Mesendoderm (in vitro differentiated cells): ENCODE measurements around the gene GPC1.

Source experiments
- DNase-seq: peaks from one replicate; pipeline ENCODE4 v3.0.0; 2013
- H2AK5ac ChIP-seq: 2 replicates; pipeline ENCODE4 v1.6.1; 2013; ENCODE audit warnings: low read length, inconsistent platforms
- H2BK120ac ChIP-seq: 2 replicates; pipeline ENCODE4 v1.6.1; 2013; ENCODE audit warnings: low read depth, mild to moderate bottlenecking, low read length, moderate library complexity, mixed read lengths
- H2BK15ac ChIP-seq: replicated peaks from 2 replicates; pipeline ENCODE4 v1.6.1; 2013; ENCODE audit warnings: low read depth, mild to moderate bottlenecking, moderate library complexity
- H2BK5ac ChIP-seq: 2 replicates; pipeline ENCODE4 v1.6.1; 2013; ENCODE audit warnings: low read length, inconsistent platforms
- H3K18ac ChIP-seq: 2 replicates; pipeline ENCODE4 v1.6.1; 2013; ENCODE audit warnings: mild to moderate bottlenecking, low read length, mixed read lengths
- H3K23ac ChIP-seq: one replicate; pipeline ENCODE4 v1.6.1; 2013; ENCODE audit warnings: low read length
- H3K27ac ChIP-seq: 2 replicates; pipeline ENCODE4 v1.5.1; 2013; ENCODE audit warnings: low read depth, mild to moderate bottlenecking, inconsistent platforms, low read length, moderate library complexity
- H3K27me3 ChIP-seq: 2 replicates; pipeline ENCODE4 v1.6.1; 2013; ENCODE audit warnings: low read length, control low read depth, mild to moderate bottlenecking, inconsistent platforms; ENCODE audit not compliant: insufficient read depth, poor library complexity
- H3K36me3 ChIP-seq: 2 replicates; pipeline ENCODE4 v1.6.1; 2013; ENCODE audit warnings: low read length, inconsistent platforms; ENCODE audit not compliant: control insufficient read depth, insufficient read depth
- H3K4ac ChIP-seq: one replicate; pipeline ENCODE4 v1.6.1; 2013; ENCODE audit warnings: low read depth, mild to moderate bottlenecking, low read length, moderate library complexity
- H3K4me1 ChIP-seq: 2 replicates; pipeline ENCODE4 v1.6.1; 2013; ENCODE audit warnings: low read depth, low read length, inconsistent platforms; ENCODE audit not compliant: control insufficient read depth
- H3K4me2 ChIP-seq: 2 replicates; pipeline ENCODE4 v1.6.1; 2013; ENCODE audit warnings: low read length
- H3K4me3 ChIP-seq: 2 replicates; pipeline ENCODE4 v1.5.1; 2013; ENCODE audit warnings: mild to moderate bottlenecking, low read length
- H3K56ac ChIP-seq: one replicate; pipeline ENCODE4 v1.6.1; 2013; ENCODE audit warnings: low read length
- H3K79me1 ChIP-seq: 2 replicates; pipeline ENCODE4 v1.6.1; 2013; ENCODE audit warnings: low read length, inconsistent platforms
- H3K79me2 ChIP-seq: 2 replicates; pipeline ENCODE4 v1.6.1; 2013; ENCODE audit warnings: mild to moderate bottlenecking, low read length; ENCODE audit not compliant: control insufficient read depth, insufficient read depth
- H3K9ac ChIP-seq: 2 replicates; pipeline ENCODE4 v1.6.1; 2013; ENCODE audit warnings: low read length, inconsistent platforms
- H4K5ac ChIP-seq: one replicate; pipeline ENCODE4 v1.6.1; 2013; ENCODE audit warnings: low read length
- H4K8ac ChIP-seq: one replicate; pipeline ENCODE4 v1.6.1; 2013; ENCODE audit warnings: low read depth, mild to moderate bottlenecking, control low read depth, low read length, moderate library complexity
- WGBS: extraction: QIAGEN DNeasy Blood & Tissue Kit; methylation state at CpG from one replicate; pipeline ENCODE4 v1.1.7; 2013; ENCODE audit warnings: low lambda C conversion rate, missing lambda C conversion rate; ENCODE audit not compliant: insufficient coverage; ENCODE audit errors: extremely low coverage; 5-methylcytosine and 5-hydroxymethylcytosine counted together

The GPC1 gene

DNA sequence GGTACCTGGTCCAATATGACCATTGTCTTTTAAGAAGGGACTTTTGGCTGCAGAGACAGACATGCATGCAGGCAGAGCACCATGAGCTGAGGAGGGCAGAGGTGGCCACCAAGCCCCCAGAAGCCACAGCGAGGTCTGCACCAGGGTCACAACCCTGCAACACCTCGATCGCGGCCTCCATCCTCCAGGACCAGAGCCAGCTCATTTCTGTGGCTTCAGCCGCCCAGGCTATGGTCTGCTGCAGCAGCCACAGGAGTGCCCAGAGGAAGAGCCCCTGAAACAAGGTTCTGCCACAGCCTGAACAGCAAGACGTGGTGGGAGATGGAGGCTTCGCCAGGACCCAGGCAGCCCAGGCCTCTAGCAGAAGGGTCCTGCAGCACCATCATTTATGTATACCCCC, 68.4 kb downstream of the GPC1 start:
- no peak overlapping the region for H3K27ac ChIP-seq
- H3K79me2 ChIP-seq: no peaks in the 10 kb centered on the region
- H3K9ac ChIP-seq: no peak overlapping the region
- H3K27me3 ChIP-seq: no peaks in the 10 kb centered on the region
- H3K36me3 ChIP-seq: no peaks in the 10 kb centered on the region
- H3K18ac ChIP-seq: no peak overlapping the region
- DNase-seq: no peak
- H3K4ac ChIP-seq: no peak overlapping the region
- no peak overlapping the region for H2AK5ac ChIP-seq
- H3K4me1 ChIP-seq: no peaks in the 10 kb centered on the region
- no peak overlapping the region for H2BK5ac ChIP-seq
- no peaks in the 10 kb centered on the region for H3K79me1 ChIP-seq
- H4K8ac ChIP-seq: no peak overlapping the region
- no peak overlapping the region for H3K56ac ChIP-seq
- H3K23ac ChIP-seq: no peak overlapping the region
- no peak overlapping the region for H2BK15ac ChIP-seq
- H3K4me3 ChIP-seq: no peak overlapping the region
- H3K4me2 ChIP-seq: no peak overlapping the region
- H2BK120ac ChIP-seq: no peak overlapping the region
- WGBS: no CpG with 5 or more reads among the region's 7 CpGs
- H4K5ac ChIP-seq: no peak overlapping the region

DNA sequence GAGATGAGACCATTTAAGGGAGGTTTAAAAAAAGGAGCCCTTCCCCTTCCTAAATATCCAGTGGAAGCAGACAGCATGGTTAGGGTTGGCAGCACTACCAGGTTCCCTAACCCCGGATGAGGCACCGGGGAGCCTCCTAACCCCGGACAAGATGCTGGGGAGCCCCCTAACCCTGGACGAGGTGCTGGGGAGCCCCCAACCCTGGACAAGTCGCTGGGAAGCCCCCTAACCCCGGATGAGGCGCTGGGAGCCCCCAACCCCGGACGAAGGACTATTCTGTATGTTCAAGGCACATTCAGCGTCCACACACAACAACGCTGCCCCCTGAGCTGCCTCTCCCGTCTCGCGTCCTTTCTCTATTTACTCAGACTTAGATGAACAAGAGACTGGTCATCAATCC, 70.4 kb downstream of the GPC1 start:
- H3K27ac ChIP-seq: no peak overlapping the region
- no peak overlapping the region for H3K4me2 ChIP-seq
- no peak overlapping the region for H4K5ac ChIP-seq
- no peak overlapping the region for H3K4ac ChIP-seq
- H3K9ac ChIP-seq: no peak overlapping the region
- no peak overlapping the region for H2BK5ac ChIP-seq
- H3K56ac ChIP-seq: no peak overlapping the region
- H4K8ac ChIP-seq: no peak overlapping the region
- H2BK15ac ChIP-seq: no peak overlapping the region
- no peaks in the 10 kb centered on the region for H3K27me3 ChIP-seq
- H3K4me1 ChIP-seq: no peaks in the 10 kb centered on the region
- H3K79me1 ChIP-seq: no peaks in the 10 kb centered on the region
- no peak overlapping the region for H2AK5ac ChIP-seq
- no peak overlapping the region for H2BK120ac ChIP-seq
- H3K4me3 ChIP-seq: no peak overlapping the region
- no peaks in the 10 kb centered on the region for H3K36me3 ChIP-seq
- no peak overlapping the region for H3K23ac ChIP-seq
- no CpG with 5 or more reads among the region's 14 CpGs for WGBS
- no peak overlapping the region for H3K18ac ChIP-seq
- DNase-seq: no peak
- H3K79me2 ChIP-seq: no peaks in the 10 kb centered on the region

DNA sequence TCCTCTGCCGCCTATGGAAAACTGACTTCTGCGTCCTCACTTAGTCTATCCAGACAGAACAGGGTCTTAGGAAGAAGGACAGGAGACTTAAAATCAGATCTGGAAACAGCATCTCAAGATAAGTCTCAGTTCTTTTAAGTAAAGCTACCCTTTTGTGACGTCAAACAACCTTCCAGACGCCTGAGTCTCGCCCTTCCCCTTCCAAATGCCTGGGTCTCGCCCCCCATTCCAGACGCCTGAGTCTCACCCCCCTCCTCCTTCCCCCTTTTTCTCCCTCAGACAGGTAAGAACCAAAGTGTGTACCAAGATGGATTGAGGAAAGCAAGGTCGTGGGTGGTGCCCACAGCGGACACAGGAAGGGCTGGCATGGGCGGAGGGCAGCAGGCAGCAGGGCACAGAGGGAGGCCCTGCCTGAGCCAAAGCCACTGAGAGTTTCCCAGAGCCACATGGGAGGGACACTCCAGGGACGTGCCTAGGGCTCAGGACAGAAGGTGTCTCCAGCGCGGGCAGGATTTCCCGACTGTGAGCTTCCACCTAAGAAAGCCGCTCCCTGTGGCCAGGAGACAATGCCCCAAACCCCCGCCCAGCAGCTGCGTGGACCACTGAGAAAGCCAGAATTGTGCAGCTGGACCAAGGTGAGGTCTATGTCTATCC, 71.1 kb downstream of the GPC1 start:
- no peaks in the 10 kb centered on the region for H3K36me3 ChIP-seq
- H3K56ac ChIP-seq: no peak overlapping the region
- H3K4me3 ChIP-seq: no peak overlapping the region
- no peak overlapping the region for H2AK5ac ChIP-seq
- H3K27ac ChIP-seq: no peak overlapping the region
- WGBS: no CpG with 5 or more reads among the region's 17 CpGs
- no peak overlapping the region for H4K5ac ChIP-seq
- no peaks in the 10 kb centered on the region for H3K27me3 ChIP-seq
- H3K4ac ChIP-seq: no peak overlapping the region
- no peak overlapping the region for H2BK5ac ChIP-seq
- H3K18ac ChIP-seq: no peak overlapping the region
- DNase-seq: no peak
- H3K4me1 ChIP-seq: no peaks in the 10 kb centered on the region
- no peaks in the 10 kb centered on the region for H3K79me2 ChIP-seq
- H3K23ac ChIP-seq: no peak overlapping the region
- H2BK120ac ChIP-seq: no peak overlapping the region
- no peak overlapping the region for H2BK15ac ChIP-seq
- no peak overlapping the region for H3K9ac ChIP-seq
- no peaks in the 10 kb centered on the region for H3K79me1 ChIP-seq
- H4K8ac ChIP-seq: no peak overlapping the region
- no peak overlapping the region for H3K4me2 ChIP-seq

DNA sequence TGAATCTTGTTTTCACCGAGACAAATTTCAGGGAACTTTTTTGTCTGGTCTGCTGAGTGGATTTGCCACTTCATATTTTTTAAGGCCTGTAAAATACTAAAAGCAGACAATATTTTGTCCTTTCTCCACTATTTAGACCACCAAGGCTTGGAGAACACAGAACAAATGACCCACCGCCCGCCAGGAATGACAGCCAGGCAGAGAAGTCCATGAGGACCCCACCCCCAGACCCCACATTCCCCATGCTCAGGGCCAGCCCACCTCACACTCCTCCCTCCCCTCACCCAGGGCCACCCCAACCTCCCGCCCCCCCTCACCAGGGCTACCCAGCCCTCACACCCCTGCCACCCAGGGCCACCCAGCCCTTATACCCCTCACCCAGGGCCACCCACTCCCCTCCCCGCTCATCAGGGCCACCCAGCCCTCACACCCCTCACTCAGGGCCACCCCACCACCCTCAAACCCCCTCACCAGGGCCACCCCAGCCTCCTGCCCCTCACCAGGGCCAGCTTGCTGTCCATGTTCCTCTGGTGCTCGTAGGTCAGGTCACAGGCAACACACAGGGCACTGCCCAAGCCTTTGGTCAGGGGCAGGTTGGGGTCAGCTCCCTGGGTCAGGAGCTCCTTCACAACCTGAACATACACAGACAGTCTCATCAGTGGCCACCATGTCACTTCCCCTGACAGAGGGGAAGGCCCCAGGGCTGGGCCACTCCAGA, 71.8 kb downstream of the GPC1 start:
- Histone ChIP-seq H3K36me3 (no peaks in the 10 kb centered on the region), H2BK120ac (no peak overlapping the region), H3K23ac (no peak overlapping the region), H2BK5ac (no peak overlapping the region), H4K8ac (no peak overlapping the region), H3K27me3 (no peaks in the 10 kb centered on the region), H3K27ac (no peak overlapping the region), H3K9ac (no peak overlapping the region), H3K4me1 (no peaks in the 10 kb centered on the region), H2AK5ac (no peak overlapping the region), H3K4ac (no peak overlapping the region), H3K18ac (no peak overlapping the region), H3K79me2 (no peaks in the 10 kb centered on the region), H4K5ac (no peak overlapping the region), H2BK15ac (no peak overlapping the region), H3K56ac (no peak overlapping the region), H3K79me1 (no peaks in the 10 kb centered on the region), H3K4me3 (no peak overlapping the region), H3K4me2 (no peak overlapping the region)
- no peak for DNase-seq
- no CpG with 5 or more reads among the region's 6 CpGs for WGBS

DNA sequence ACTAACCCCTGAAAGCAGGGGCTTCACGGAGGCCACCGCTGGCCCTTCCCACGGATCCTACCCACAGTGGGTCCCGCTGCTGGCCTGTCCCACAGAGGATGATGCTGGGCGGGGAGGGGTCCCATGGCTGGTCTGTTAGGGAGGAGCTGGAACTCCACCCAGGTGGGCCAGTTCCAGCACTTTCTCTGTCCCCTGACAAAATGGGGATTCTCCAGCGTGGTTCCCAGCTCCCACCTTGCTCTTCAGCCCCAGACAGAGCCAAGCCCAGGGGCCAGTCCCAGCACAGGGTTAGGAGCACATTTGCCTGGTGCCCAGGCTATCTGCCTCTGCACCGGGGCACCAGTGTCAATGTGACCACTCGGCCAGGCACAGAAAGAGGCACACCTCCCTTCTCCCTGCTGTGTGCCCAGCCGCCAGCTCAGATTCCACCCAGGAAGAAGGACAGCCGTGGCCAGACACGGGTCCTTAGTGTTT, 72.4 kb downstream of the GPC1 start:
- Histone ChIP-seq H3K4me3 (no peak overlapping the region), H3K27me3 (no peaks in the 10 kb centered on the region), H2BK5ac (no peak overlapping the region), H3K79me1 (no peaks in the 10 kb centered on the region), H3K9ac (no peak overlapping the region), H3K27ac (no peak overlapping the region), H2AK5ac (no peak overlapping the region), H3K36me3 (no peaks in the 10 kb centered on the region), H2BK15ac (no peak overlapping the region), H2BK120ac (no peak overlapping the region), H3K4ac (no peak overlapping the region), H3K23ac (no peak overlapping the region), H3K4me1 (no peaks in the 10 kb centered on the region), H3K4me2 (no peak overlapping the region), H4K5ac (no peak overlapping the region), H4K8ac (no peak overlapping the region), H3K79me2 (no peaks in the 10 kb centered on the region), H3K18ac (no peak overlapping the region), H3K56ac (no peak overlapping the region)
- WGBS: no CpG with 5 or more reads among the region's 11 CpGs
- no peak for DNase-seq
